ENCODE results near the gene ANXA11. TPM values are rescaled to one million over a fixed set of nuclear protein-coding genes. Genes with fewer than 3 reads are reported as not detected.

Gene ANXA11
- polyA plus RNA-seq, 2 of the 4 experiments (the other 2 are of a cell fraction), result 92.6 to 119 TPM

DNA sequence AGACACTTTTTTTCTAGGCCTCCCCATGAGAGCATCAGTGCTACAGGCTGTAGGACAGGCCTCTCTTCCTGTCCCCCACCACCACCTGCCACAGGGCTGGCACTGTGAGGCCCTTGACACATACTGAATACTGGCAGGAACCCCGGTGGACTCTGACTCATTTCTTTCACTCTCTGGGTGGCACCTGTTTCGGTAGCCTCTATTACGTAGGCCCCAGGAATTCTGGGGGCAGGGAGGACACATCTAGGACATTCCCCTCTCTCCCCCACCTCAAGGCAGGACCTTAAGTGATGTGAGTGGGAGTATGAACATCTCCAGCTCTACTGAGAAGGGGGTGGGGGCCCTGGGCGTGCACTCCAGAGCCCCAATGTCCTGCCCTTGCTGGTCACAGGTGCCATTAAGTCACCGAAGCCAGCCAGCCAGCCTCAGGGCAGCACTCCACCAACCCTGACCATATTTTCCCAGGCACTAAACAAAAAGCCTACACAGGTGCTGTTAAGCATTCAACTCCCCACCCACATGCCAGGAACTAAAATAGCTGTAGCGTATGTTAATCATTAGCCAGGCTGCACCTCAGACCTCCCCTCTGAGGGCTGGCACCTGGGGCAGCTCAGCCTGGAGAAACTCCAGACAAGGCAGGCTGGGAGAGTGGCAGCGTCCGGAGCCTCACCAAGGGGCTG is 8.9 kb downstream of the ANXA11 start:
- 17% methylated on average over 7 of the region's 8 CpGs for WGBS (ENCODE audit: missing lambda C conversion rate)
- ATAC-seq, result peak; percentile 65 to 89
- DNase-seq (ENCODE audit: low read depth in 1 of 2, low spot score in 1 of 2), result peak in 1 of 2 experiments; percentile 61
- H3K4me3 ChIP-seq, result peak overlapping the region; percentile 13; the same call in 1 of the 3 replicates
- ChIA-PET POLR2A (interaction anchor here (1.2 kb wide), 1 partner anchor 9 kb away, joined by 4 read pairs; the partner anchor contains the start of gene ANXA11), CTCF (interaction anchor here (1.0 to 2.0 kb wide), 2 partner anchors 26 to 52 kb away, joined by 5 to 6 read pairs; no protein-coding TSS in a partner anchor)
- H3K27ac ChIP-seq, result peak overlapping the region; percentile 72 to 84
- TF ChIP-seq ZC3H11A (IDR thresholded peaks at IDR 0.05) (no peak), EP300 (IDR thresholded peaks at IDR 0.05) (peak in 1 of 2 experiments; percentile 31; a peak in 1 of 5 replicates), FOSL2 (IDR thresholded peaks at IDR 0.05) (peak; percentile 37; the same call in 1 of the 2 replicates), FOSL2 (CRISPR knock-in tag; IDR thresholded peaks at IDR 0.05) (peak; percentile 34; the same call in 1 of the 2 replicates), POLR2A (IDR thresholded peaks at IDR 0.05; ENCODE audit: low read length) (no peak), JUNB (IDR thresholded peaks at IDR 0.05) (0 out of 2 replicates have a peak, but pooled peaks have one; percentile 12)
- TF ChIP-seq, protein P1, sequence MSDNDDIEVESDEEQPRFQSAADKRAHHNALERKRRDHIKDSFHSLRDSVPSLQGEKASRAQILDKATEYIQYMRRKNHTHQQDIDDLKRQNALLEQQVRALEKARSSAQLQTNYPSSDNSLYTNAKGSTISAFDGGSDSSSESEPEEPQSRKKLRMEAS (IDR thresholded peaks at IDR 0.05), result 0 out of 2 replicates have a peak, but pooled peaks have one; percentile 18
- peaks cover 10% of the 10 kb centered on the region; the same call in 2 of the 3 replicates for H3K9me3 ChIP-seq
- peak overlapping the region; percentile 88 for H3K4me2 ChIP-seq
- peaks cover 72% of the 10 kb centered on the region for H3K4me1 ChIP-seq
- FAIRE-seq, result no peak

DNA sequence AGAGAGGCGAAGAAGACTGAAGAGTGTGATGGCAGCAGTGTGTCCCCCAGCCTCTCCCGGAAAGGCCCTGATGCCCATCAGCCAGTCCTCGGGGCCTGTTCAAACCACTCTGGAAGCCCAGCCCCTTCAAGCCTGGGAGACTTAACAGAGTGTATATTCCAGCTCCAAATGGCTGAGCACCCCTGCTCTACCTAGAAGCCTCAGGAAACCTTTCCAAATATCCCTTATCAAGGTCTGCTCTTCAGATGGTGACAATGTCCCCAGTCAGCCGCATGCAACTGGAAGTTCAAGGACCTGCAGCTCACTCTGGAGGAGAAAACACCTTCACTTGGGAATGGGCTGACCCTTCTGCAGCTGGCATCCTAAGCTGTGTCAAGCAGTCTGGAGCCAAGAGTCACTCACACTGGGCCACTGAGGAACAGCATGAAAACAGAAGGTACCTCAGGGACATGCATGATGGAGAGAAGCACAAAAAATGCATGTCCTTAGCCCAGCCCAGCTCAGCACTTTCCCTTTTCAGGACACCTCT is 10.2 kb downstream of the ANXA11 start:
- ATAC-seq (no peak), FAIRE-seq (no peak), DNase-seq (ENCODE audit: low read depth in 1 of 2, low spot score in 1 of 2) (no peak)
- WGBS (ENCODE audit: missing lambda C conversion rate), result 89% methylated on average over 4 of the region's 4 CpGs
- no peak overlapping the region for H3K4me3 ChIP-seq
- H3K27ac ChIP-seq, result peak overlapping the region in 1 of 2 experiments; percentile 84; a peak in 3 of 6 replicates
- peaks cover 10% of the 10 kb centered on the region; the same call in 2 of the 3 replicates for H3K9me3 ChIP-seq
- peak overlapping the region; percentile 88; the same call in 2 of the 3 replicates for H3K4me2 ChIP-seq
- H3K4me1 ChIP-seq, result peaks cover 59% of the 10 kb centered on the region
- CTCF ChIA-PET, result interaction anchor here (1.3 to 1.9 kb wide), 3 partner anchors 10 to 28 kb away, joined by 3 to 6 read pairs (median 3); no protein-coding TSS in a partner anchor
- TF ChIP-seq HOXA7 (CRISPR knock-in tag; IDR thresholded peaks at IDR 0.05) (no peak), RFX5 (IDR thresholded peaks at IDR 0.05) (no peak), RARB (CRISPR knock-in tag; IDR thresholded peaks at IDR 0.05) (no peak), TP53 (CRISPR knock-in tag; IDR thresholded peaks at IDR 0.05) (no peak), HDAC2 (IDR thresholded peaks at IDR 0.05) (no peak), POLR2AphosphoS2 (conservative IDR thresholded peaks at IDR 0.05; ENCODE audit: low read length) (no peak), NFE2L2 (conservative IDR thresholded peaks at IDR 0.05; ENCODE audit: low read length) (no peak), ESRRA (IDR thresholded peaks at IDR 0.05; ENCODE audit: borderline replicate concordance, low read length) (no peak), HOXB5 (CRISPR knock-in tag; IDR thresholded peaks at IDR 0.05) (no peak), BHLHE40 (IDR thresholded peaks at IDR 0.05; ENCODE audit: low read depth, low read length) (no peak), ZSCAN20 (CRISPR knock-in tag; IDR thresholded peaks at IDR 0.05) (no peak), MYC (IDR thresholded peaks at IDR 0.05; ENCODE audit: borderline replicate concordance, low read length) (no peak)
- TF ChIP-seq, protein P1 (IDR thresholded peaks at IDR 0.05), result no peak
- TF ChIP-seq, protein P2, sequence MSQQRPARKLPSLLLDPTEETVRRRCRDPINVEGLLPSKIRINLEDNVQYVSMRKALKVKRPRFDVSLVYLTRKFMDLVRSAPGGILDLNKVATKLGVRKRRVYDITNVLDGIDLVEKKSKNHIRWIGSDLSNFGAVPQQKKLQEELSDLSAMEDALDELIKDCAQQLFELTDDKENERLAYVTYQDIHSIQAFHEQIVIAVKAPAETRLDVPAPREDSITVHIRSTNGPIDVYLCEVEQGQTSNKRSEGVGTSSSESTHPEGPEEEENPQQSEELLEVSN (IDR thresholded peaks at IDR 0.05; ENCODE audit: borderline replicate concordance, low read depth), result no peak
- TF ChIP-seq, protein P3, sequence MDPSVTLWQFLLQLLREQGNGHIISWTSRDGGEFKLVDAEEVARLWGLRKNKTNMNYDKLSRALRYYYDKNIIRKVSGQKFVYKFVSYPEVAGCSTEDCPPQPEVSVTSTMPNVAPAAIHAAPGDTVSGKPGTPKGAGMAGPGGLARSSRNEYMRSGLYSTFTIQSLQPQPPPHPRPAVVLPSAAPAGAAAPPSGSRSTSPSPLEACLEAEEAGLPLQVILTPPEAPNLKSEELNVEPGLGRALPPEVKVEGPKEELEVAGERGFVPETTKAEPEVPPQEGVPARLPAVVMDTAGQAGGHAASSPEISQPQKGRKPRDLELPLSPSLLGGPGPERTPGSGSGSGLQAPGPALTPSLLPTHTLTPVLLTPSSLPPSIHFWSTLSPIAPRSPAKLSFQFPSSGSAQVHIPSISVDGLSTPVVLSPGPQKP (IDR thresholded peaks at IDR 0.05; ENCODE audit: low read depth, low read length), result no peak
- POLR2A ChIA-PET, result no interaction called here

Data from A549 (cell line).